Activated CD4-positive, alpha-beta T cell treated with anti-CD3 and anti-CD28 coated beads, Interleukin-2, amount 10 ng/mL, durations not matched to agents 24 days and 14 days (primary cell): Measurements from ENCODE around the gene IREB2. TPM values are rescaled to one million over a fixed set of nuclear protein-coding genes. Genes with fewer than 3 reads are reported as not detected.

Source experiments
- DNase-seq: peaks from one replicate; pipeline ENCODE4 v3.0.0; 2022
- H3K27ac Mint-ChIP-seq: one replicate; pipeline ENCODE4 v1.8.0; 2022; ENCODE audit warnings: mild to moderate bottlenecking, mixed read lengths
- H3K27me3 Mint-ChIP-seq: one replicate; pipeline ENCODE4 v1.8.0; 2022; ENCODE audit warnings: mixed read lengths
- H3K36me3 Mint-ChIP-seq: one replicate; pipeline ENCODE4 v1.8.0; 2022; ENCODE audit warnings: low read depth, mild to moderate bottlenecking, mixed read lengths
- H3K4me1 Mint-ChIP-seq: one replicate; pipeline ENCODE4 v1.8.0; 2021; ENCODE audit warnings: mixed read lengths
- H3K4me3 Mint-ChIP-seq: one replicate; pipeline ENCODE4 v1.8.0; 2022; ENCODE audit warnings: mild to moderate bottlenecking, moderate library complexity, mixed read lengths
- H3K9me3 Mint-ChIP-seq: one replicate; pipeline ENCODE4 v1.8.0; 2021; ENCODE audit warnings: mixed read lengths
- intact Hi-C: fragments of 100-400 bp; cut with micrococcal nuclease; formaldehyde crosslinking; loops from one replicate; pipeline ENCODE4 v1.15.1; 2023
- total RNA-seq: library from RNA; stranded (reverse); gene quantifications from 2 replicates; pipeline ENCODE4 v1.2.3, GENCODE V29; 2022

The IREB2 gene
- total RNA-seq, 1 donor from 2014 or later, result 89.4 TPM

- H3K9me3 Mint-ChIP-seq, result no peaks in the 10 kb centered on the region
- intact Hi-C loops, result loop anchor here (1.0 kb wide), 3 partner anchors 24 to 103 kb away; partner anchors contain the start of genes CHRNA5, HYKK and IREB2
- peaks cover 38% of the 10 kb centered on the region for H3K36me3 Mint-ChIP-seq
- peak; percentile 75 for DNase-seq
- H3K4me1 Mint-ChIP-seq, result peaks cover 32% of the 10 kb centered on the region
- H3K4me3 Mint-ChIP-seq, result peak overlapping the region; percentile 90
- no peaks in the 10 kb centered on the region for H3K27me3 Mint-ChIP-seq
- peak overlapping the region; percentile 96 for H3K27ac Mint-ChIP-seq
These were observed 103.1 kb downstream of the IREB2 start for GRCh38 chr15:78540871-78541743.

DNA sequence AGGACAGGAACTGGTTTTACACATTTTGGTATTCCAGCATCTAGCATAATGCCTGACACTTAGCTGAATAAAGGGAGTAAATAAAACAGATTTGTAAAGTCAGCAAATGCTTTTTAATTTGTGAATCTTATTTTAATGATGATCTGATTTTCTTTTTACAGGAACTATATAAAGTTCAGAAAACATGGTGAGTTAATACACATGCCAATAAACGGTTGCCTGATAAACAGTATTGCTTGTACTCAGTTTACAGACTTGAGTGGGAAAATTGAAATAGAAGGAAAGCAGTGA, 103.7 kb downstream of the IREB2 start:
- peaks cover 44% of the 10 kb centered on the region for H3K36me3 Mint-ChIP-seq
- H3K4me1 Mint-ChIP-seq, result peaks cover 32% of the 10 kb centered on the region
- no peaks in the 10 kb centered on the region for H3K9me3 Mint-ChIP-seq

GRCh38 chr15:78542647-78543046, 104.6 kb downstream of the IREB2 start:
- peaks cover 32% of the 10 kb centered on the region for H3K4me1 Mint-ChIP-seq
- intact Hi-C loops, result no loop called here
- DNase-seq, result no peak
- peak overlapping the region; percentile 96 for H3K27ac Mint-ChIP-seq
- H3K36me3 Mint-ChIP-seq, result peaks cover 49% of the 10 kb centered on the region
- H3K27me3 Mint-ChIP-seq, result no peaks in the 10 kb centered on the region
- H3K4me3 Mint-ChIP-seq, result peak overlapping the region; percentile 90
- no peaks in the 10 kb centered on the region for H3K9me3 Mint-ChIP-seq

More for the DNA sequence above, 103.7 kb downstream of the IREB2 start:
- peak overlapping the region; percentile 96 for H3K27ac Mint-ChIP-seq
- intact Hi-C loops, result no loop called here
- DNase-seq, result no peak
- peak overlapping the region; percentile 90 for H3K4me3 Mint-ChIP-seq
- H3K27me3 Mint-ChIP-seq, result no peaks in the 10 kb centered on the region

DNA sequence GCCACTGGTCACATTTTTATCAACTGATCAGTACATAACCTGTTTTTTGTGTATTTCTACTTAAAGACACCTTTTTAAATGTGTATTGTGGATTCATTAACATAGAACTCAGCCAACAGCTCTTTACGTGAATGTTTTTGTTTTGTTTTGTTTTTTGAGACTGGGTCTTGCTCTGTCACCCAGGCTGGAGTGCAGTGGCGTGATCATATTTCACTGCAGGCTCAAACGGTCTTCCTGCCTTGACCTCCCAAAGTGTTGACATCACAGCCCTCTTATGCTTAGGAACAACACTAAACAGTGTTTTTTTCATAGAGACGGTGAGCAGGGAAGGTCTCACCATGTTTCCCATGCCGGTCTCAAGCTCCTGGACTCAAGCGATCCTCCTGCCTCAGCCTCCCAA, 112.2 kb downstream of the IREB2 start:
- no peak overlapping the region for H3K4me3 Mint-ChIP-seq
- no peaks in the 10 kb centered on the region for H3K9me3 Mint-ChIP-seq
- intact Hi-C loops, result no loop called here
- peaks cover 4% of the 10 kb centered on the region for H3K27me3 Mint-ChIP-seq
- no peak for DNase-seq
- H3K36me3 Mint-ChIP-seq, result peaks cover 43% of the 10 kb centered on the region
- peaks cover 5% of the 10 kb centered on the region for H3K4me1 Mint-ChIP-seq
- H3K27ac Mint-ChIP-seq, result no peak overlapping the region

DNA sequence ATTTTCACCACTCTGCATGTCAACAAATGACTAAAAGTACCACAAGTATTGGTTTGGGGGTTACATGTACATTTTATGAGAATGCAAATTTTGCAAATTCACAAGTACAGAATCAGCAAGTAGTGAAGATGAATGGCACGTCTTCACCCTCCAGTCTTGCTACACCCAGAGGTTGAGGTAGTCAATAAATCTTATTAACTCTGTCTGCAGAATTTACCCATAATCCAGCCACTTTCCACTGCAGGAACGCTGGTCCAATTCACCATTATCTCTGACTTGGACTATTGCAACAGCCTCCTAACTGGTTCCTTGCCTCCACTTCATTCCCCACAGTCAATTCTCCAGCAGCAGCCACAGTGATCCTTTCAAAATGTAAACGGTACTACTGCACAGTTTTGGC, 112.8 kb downstream of the IREB2 start:
- Mint-ChIP-seq H3K4me3 (no peak overlapping the region), H3K36me3 (peaks cover 37% of the 10 kb centered on the region), H3K9me3 (no peaks in the 10 kb centered on the region), H3K4me1 (peaks cover 3% of the 10 kb centered on the region), H3K27ac (no peak overlapping the region), H3K27me3 (peaks cover 4% of the 10 kb centered on the region)
- intact Hi-C loops, result no loop called here
- DNase-seq, result no peak

Other genes starting within 250 kb of the IREB2 start
- gene ACSBG1, start 203.7 kb upstream of the IREB2 start, total RNA-seq, result not detected in 2 replicates
- gene DNAJA4, start 173.7 kb upstream of the IREB2 start, total RNA-seq, result 74.1 and 75.9 TPM in 2 replicates
- gene SKIC8, start 138.6 kb upstream of the IREB2 start, total RNA-seq, result 57.6 and 62.2 TPM in 2 replicates
- gene CRABP1, start 97.9 kb upstream of the IREB2 start, total RNA-seq, result not detected in 2 replicates
- 0.90 and 1.6 TPM in 2 replicates for gene HYKK, start 69.4 kb downstream of the IREB2 start, total RNA-seq
- 335 and 342 TPM in 2 replicates for gene PSMA4, start 102.2 kb downstream of the IREB2 start, total RNA-seq
- gene CHRNA5, start 127.3 kb downstream of the IREB2 start, total RNA-seq, result 8.9 and 10.1 TPM in 2 replicates
- gene CHRNA3, start 182.8 kb downstream of the IREB2 start, total RNA-seq, result not detected in 2 replicates
- gene CHRNB4, start 203.0 kb downstream of the IREB2 start, total RNA-seq, result not detected in 2 replicates